Caki2 (cell line): Measurements from ENCODE around the gene ZBTB20. TPM values are rescaled to one million over a fixed set of nuclear protein-coding genes. Genes with fewer than 3 reads are reported as not detected.

Experiments
- DNase-seq: peaks from one replicate; pipeline ENCODE4 v3.0.0-alpha.2; 2015; ENCODE audit warnings: low read depth
- in situ Hi-C: cut with HindIII; loops from 2 replicates; pipeline ENCODE4 v1.10.0; 2016; ENCODE audit warnings: low sequenced_read_pairs, low pct_unique_long_range_greater_than_20kb, mixed read lengths
- total RNA-seq: library from RNA; depleted of rRNA; stranded (reverse); fragments of >200 nt; shearing (Covaris generic); gene quantifications from 2 replicates; pipeline ENCODE4 v1.2.3, GENCODE V29; 2014; ENCODE audit warnings: low replicate concordance

The ZBTB20 gene
- total RNA-seq, 1 experiment from 2014 or later, result 10.0 TPM

DNA sequence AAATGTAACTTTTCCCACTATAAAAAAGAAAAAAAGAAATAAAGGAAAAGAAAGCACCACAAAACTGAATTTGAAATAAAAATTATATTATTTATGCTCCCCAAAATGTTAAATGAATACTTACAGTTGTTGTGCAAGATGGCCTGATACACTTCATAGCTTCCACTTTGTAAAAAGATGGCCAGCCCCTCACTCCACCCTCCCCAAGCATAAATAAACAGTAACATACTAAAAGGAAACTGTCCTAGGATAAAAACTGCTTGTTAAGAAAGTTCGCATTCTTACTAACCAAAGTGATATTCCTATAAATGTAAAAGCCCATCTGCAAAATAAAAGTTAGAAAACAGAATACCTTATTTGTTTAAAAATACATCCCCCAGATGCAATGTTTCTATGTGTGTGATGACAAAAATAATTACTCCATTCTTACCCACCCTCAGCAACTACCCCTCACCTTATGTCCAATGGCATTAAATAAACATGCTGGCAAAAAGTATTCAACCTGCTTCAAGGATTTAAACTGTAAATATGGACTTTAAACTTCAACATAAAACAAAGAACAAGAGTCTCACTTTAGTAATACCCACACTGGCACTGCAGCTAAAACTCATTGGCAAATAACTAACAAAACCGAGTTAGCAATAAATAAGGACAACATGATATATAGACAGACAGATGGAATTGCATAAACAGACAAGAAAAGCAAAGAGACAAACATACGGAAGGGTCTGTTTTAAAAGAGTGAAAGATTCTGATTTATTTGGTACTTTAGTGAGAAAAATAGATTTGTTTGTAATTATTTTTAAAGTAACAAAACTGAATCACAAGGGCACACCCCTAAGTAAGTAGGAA lies 47.7 kb downstream of the ZBTB20 start:
- DNase-seq, result peak; percentile 4
- in situ Hi-C loops, result no loop called here

DNA sequence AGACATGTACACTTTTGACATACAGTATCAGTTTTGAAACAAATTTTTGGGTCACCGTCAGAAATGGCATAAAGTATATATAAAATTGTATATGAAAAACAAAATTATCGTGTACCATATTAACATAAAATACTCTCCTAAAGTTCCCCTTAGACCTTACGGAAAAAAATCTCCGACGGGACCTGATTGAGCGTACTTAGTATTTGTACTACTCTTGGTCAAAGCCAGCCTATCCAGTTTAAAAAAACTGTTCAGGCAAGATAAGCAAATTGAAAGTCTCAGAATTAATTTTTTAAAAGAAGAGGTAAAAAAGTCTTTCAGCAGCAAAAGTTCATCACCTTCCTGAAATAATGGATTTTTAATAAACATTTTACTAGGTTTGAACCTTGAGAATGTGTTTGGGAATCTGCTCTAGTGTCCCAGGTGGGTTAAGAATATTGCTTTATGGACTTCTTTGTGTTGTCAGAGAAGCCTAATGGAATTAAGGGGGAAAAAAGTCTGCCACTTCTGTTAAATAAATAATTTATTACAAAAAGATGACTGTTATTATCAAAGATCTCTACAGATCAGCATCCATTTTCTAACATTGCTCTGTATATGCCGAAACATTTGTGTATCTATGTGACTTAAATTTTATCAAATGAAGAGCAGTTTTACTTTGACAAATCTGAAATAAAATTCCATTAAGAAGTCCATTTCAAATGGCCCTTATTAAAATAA lies 48.6 kb downstream of the ZBTB20 start:
- in situ Hi-C loops, result no loop called here
- DNase-seq, result no peak

DNA sequence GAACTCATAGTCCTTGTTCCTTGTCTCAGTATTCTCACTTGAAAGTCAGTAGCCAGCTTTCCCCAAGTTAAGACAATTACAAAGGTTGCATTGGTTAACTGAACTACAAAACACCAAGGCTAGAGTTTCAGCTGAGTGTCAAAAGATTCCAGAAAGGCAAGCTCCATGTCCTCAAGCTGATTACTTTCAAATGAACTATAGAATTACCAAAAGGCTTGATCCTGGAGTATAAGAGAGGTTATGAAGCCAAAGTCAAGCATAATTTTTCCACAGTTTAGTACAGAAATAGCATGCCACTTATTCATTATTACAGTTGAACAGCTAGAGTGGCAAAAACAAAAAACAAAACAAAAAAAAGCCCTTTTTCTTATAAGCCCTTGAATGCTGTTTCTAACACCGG lies 51.9 kb downstream of the ZBTB20 start:
- DNase-seq, result no peak
- in situ Hi-C loops, result no loop called here

GRCh38 chr3:115092220-115092791 lies 54.8 kb downstream of the ZBTB20 start:
- in situ Hi-C loops, result no loop called here
- DNase-seq, result peak; percentile 53

DNA sequence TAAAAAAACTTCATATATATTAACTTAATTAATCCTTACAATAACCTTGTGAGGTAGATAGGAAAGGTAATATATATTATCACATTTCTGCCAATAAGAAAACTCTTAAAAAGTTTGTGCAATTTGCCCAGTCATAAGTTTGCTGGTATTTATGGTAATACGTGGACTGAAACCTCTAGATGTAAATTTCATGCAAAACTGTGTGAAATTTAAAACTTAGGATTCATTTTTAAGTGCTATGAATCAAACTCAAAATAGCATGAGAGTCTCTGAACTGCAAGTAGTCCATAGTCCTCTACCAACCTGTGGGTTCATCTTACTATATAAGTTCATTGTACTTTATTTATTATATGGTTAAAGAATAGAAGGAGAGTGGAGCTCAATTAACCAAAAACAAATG lies 56.4 kb downstream of the ZBTB20 start:
- in situ Hi-C loops, result no loop called here
- DNase-seq, result no peak

- DNase-seq, result no peak
- in situ Hi-C loops, result no loop called here
Observed at GRCh38 chr3:115089481-115089880, 57.6 kb downstream of the ZBTB20 start.

- in situ Hi-C loops, result no loop called here
- no peak for DNase-seq
Observed at GRCh38 chr3:115087512-115087911, 59.6 kb downstream of the ZBTB20 start.

DNA sequence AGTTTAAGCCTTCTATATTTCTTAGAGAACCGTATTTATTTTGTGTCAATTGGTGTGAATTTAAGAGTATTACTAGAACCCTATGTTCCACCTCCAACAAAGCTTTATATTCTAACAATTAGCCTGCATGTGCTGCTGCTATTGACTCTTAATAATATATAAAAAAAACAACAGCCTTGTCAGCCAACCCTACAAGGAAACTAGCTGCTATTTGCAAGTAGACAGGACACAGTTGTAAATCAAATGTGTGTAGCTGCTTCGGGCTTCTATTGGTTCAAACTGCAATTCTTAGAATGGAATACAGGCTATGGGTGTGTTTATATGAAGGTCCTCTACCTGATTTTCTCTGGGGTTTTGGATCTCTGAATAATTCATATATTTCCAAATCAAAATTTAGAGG lies 60.7 kb downstream of the ZBTB20 start:
- in situ Hi-C loops, result no loop called here
- no peak for DNase-seq

DNA sequence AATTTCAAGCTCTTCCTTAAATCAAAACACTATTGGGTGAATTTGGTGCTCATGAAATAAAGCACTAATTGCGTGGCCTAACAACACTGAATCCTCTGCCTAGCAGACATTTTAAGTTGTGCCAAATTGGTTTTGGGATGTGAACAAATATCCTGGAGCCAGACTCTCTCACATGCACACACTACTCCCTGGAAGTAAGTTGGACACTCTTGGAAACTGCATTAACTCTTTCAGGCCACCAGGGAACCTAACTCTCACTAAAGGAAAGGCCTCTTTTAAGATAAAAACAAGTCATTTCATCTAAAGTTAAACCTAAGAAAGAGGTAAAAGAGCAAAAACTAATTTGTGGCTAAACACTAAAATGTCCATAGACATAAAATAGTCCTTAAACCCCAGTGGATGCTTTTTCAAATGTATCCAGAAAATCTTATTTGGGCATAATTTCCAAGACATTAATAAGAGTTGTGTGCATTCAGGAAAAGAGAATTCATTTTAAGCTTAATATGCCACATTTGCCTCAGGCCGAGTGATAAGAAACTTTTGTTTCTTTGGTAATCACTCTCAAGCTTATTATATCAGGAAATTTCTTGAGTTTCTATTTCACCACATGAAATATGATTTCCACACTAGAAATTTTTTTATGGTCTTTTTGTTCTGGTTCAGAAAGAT lies 61.8 kb downstream of the ZBTB20 start:
- no peak for DNase-seq
- in situ Hi-C loops, result no loop called here

GRCh38 chr3:115084686-115085085 lies 62.4 kb downstream of the ZBTB20 start:
- DNase-seq, result no peak
- in situ Hi-C loops, result no loop called here

DNA sequence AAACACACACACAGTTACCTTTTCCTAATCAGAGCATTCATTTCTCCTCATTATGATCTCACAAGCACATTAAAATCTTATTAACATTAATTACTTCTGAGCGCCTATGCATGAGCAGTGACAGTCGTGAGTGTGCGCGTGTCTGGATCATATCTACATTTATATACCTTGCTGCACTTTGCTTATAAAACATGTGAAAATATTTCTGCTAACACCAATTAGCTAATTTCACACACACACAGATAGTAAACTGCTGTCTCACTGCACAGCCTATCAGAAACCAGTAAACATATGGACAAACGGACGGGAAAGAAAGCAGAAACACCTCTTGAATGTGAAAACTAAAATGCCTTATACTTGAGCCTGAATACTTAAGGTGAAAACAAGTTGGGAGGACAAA lies 64.8 kb downstream of the ZBTB20 start:
- in situ Hi-C loops, result no loop called here
- DNase-seq, result no peak

DNA sequence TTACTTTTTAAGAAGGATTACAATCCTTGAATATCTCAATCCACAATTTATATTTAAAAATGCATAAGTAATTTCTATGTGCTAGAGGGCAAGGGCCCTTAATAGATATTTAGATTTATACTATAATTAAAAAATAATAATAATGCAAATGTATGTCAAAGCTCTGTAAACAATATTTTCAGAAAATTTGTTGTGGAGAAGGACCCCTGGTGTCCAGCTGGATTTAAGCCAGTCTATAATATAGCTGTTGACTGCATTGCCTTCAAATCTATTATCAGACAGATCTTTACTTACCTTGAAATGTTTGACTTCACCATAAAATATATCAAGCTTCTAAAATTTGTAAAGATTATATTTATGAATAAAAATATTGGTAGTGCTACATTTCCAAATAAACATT lies 65.6 kb downstream of the ZBTB20 start:
- DNase-seq, result no peak
- in situ Hi-C loops, result no loop called here

GRCh38 chr3:115077501-115078250 lies 69.4 kb downstream of the ZBTB20 start:
- in situ Hi-C loops, result no loop called here
- DNase-seq, result no peak

- DNase-seq, result no peak
- in situ Hi-C loops, result no loop called here
Observed at GRCh38 chr3:115074502-115074901, 72.6 kb downstream of the ZBTB20 start.

GRCh38 chr3:115072265-115073021 lies 74.6 kb downstream of the ZBTB20 start:
- peak; percentile 45 for DNase-seq
- in situ Hi-C loops, result no loop called here

DNA sequence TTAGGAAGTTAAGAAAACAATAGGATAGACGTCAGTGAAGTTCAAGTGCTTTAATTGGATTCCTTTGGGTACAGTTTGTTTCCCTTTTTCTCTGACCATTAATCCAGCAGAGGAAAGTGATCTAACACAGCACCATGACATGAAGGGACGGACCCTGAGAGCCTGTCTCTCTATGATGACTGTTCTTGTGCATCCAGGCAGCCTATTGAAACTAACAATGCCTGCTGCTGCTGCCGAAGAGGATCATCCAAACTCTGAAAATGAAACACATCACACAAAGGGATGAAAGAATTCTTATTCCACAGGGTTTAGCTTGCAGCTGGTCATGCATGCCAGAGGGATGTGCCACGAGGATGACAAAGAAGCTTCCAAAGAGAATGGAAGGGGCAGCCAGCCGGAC lies 75.5 kb downstream of the ZBTB20 start:
- in situ Hi-C loops, result no loop called here
- peak; percentile 90 for DNase-seq

DNA sequence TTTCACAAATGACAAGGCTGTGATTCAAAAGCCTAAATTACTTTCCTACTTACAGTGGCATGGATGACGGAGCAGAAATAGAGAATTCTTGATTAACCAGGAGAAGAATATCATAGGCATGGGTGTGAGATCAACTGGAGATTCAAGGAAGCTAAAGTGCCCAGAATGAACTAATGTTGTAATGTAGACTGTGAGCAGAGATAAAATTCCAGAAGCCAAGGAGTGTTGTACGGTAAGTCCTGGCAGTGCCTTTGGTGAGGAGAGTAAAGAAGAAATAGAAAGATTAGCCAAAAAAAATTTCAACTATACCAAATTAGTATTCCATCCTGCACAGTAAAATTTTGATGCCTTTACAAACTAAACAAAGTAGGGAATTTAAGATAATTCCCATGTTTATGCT lies 75.9 kb downstream of the ZBTB20 start:
- peak; percentile 85 for DNase-seq
- in situ Hi-C loops, result no loop called here

GRCh38 chr3:115068799-115069198 lies 78.3 kb downstream of the ZBTB20 start:
- DNase-seq, result no peak
- in situ Hi-C loops, result no loop called here
